Measurements from ENCODE around the gene LBHD1.
"Not testable (repeated sequence)": the region's sequence is repeated elsewhere in the genome, so short reads cannot be mapped to it uniquely, and the experiment has no call there.

DNA sequence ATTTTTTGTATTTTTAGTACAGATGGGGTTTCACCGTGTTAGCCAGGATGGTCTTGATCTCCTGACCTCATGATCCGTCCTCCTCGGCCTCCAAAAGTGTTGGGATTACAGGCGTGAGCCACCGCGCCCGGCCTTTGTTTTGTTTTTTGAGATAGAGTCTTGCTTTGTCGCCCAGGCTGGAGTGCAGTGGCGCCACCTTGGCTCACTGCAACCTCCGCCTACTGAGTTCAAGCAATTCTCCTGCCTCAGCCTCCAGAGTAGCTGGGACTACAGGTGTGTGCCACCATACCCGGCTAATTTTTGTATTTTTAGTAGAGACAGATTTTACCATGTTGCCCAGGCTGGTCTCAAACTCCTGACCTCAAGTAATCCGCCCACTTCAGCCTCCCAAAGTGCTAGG is 21.8 kb downstream of the LBHD1 start:
- TF ChIP-seq, protein P1, sequence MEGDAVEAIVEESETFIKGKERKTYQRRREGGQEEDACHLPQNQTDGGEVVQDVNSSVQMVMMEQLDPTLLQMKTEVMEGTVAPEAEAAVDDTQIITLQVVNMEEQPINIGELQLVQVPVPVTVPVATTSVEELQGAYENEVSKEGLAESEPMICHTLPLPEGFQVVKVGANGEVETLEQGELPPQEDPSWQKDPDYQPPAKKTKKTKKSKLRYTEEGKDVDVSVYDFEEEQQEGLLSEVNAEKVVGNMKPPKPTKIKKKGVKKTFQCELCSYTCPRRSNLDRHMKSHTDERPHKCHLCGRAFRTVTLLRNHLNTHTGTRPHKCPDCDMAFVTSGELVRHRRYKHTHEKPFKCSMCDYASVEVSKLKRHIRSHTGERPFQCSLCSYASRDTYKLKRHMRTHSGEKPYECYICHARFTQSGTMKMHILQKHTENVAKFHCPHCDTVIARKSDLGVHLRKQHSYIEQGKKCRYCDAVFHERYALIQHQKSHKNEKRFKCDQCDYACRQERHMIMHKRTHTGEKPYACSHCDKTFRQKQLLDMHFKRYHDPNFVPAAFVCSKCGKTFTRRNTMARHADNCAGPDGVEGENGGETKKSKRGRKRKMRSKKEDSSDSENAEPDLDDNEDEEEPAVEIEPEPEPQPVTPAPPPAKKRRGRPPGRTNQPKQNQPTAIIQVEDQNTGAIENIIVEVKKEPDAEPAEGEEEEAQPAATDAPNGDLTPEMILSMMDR (IDR thresholded peaks at IDR 0.05) = not testable (repeated sequence)
- not testable (repeated sequence) for TF ChIP-seq EP300 (IDR thresholded peaks at IDR 0.05; ENCODE audit: low read depth)

Measured in transverse colon (tissue), 3 donors.